ENCODE results near the gene RBM33. TPM values are rescaled to one million over a fixed set of nuclear protein-coding genes. Genes with fewer than 3 reads are reported as not detected.
A peak's percentile ranks its signal among the peaks of the same experiment; 100 is the strongest.

Gene RBM33
- total and polyA plus RNA-seq, 2 of the 4 experiments (the other 2 are of a cell fraction) = 7.3 to 10.8 TPM

DNA sequence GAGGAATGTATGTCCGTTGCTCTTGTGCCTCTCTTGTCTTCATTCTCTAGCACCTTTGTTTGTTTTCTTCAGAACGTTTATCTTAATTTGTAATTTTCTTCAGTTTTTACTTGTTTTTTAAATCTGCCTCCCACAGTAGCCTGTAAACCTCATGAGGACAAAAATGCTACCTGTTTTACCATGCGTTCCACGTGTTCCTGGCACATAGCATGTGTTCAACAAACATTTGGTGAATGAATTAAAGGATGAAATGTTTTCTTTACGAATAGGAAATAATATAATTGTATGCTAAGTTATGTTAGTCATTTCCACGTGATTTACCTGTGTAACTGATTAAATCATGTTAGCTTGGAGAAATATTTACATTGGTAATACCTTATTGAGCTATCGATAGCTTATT, 2.2 kb downstream of the RBM33 start:
- H2AK5ac ChIP-seq (ENCODE audit: low read depth, low read length) = no peak overlapping the region
- no peak overlapping the region for H3K9ac ChIP-seq (ENCODE audit: low read depth, low read length)
- H3K27me3 ChIP-seq (ENCODE audit: control insufficient read depth, insufficient read depth, low read length) = no peaks in the 10 kb centered on the region
- no peak overlapping the region for H3K56ac ChIP-seq (ENCODE audit: extremely low read depth, insufficient read depth, low read length)
- H3K4me3 ChIP-seq (ENCODE audit: insufficient read depth, low read depth, low read length) = peak overlapping the region; percentile 20; the same call in 1 of the 2 replicates
- no peaks in the 10 kb centered on the region for H3K9me3 ChIP-seq (ENCODE audit: control insufficient read depth, insufficient read depth, low read length)
- no peak overlapping the region for H4K91ac ChIP-seq (ENCODE audit: insufficient read depth, low read depth, low read length)
- H3K23ac ChIP-seq (ENCODE audit: low read depth, low read length) = no peak overlapping the region; the same call in 1 of the 2 replicates
- ATAC-seq (ENCODE audit: low read depth) (no peak), DNase-seq (no peak)
- H3K14ac ChIP-seq (replicated peaks; ENCODE audit: low read depth, low read length) = no peak overlapping the region
- H2AFZ ChIP-seq (replicated peaks; ENCODE audit: low read length, poor library complexity) = no peak overlapping the region
- H3K79me1 ChIP-seq (ENCODE audit: low read depth in 1 of 2, low read length in 2 of 2) = peaks cover 9 to 27% of the 10 kb centered on the region in 2 experiments; a peak in 3 of 4 replicates
- H4K5ac ChIP-seq (ENCODE audit: low read depth, low read length) = no peak overlapping the region
- ChIA-PET CTCF (no interaction called here), POLR2A (ENCODE audit: unreplicated experiment) (no interaction called here)
- WGBS, 2 experiments (ENCODE audit: extremely low coverage in 2 of 2, insufficient read length in 1 of 2) = 90% methylated on average over 2 of the region's 7 CpGs; no CpG with 5 or more reads in 1 of the 2 experiments
- dilution Hi-C loops (cut with HindIII; ENCODE audit: low sequenced_read_pairs, unreplicated experiment) (no loop called here), in situ Hi-C loops (cut with MboI; ENCODE audit: low sequenced_read_pairs) (no loop called here), intact Hi-C loops (cut with micrococcal nuclease) (no loop called here)
- peaks cover 38% of the 10 kb centered on the region for H4K20me1 ChIP-seq (ENCODE audit: insufficient read depth, low read length)
- H2BK120ac ChIP-seq (ENCODE audit: low read depth, low read length) = no peak overlapping the region
- H2AK9ac ChIP-seq (replicated peaks; ENCODE audit: low read depth, low read length, poor library complexity) = no peak overlapping the region
- no peak overlapping the region for H3K27ac ChIP-seq (ENCODE audit: insufficient read depth, low read length)
- H2BK20ac ChIP-seq (ENCODE audit: low read depth, low read length) = no peak overlapping the region
- peaks cover 8% of the 10 kb centered on the region for H3K36me3 ChIP-seq (ENCODE audit: control insufficient read depth, insufficient read depth, low read length)
- H3K9me1 ChIP-seq (ENCODE audit: insufficient read depth, low read length) = peaks cover 3% of the 10 kb centered on the region; the same call in 1 of the 2 replicates
- H2BK5ac ChIP-seq (ENCODE audit: low read depth, low read length, poor library complexity, severe bottlenecking) = no peak overlapping the region
- H3K4me2 ChIP-seq (ENCODE audit: low read depth, low read length) = peak overlapping the region; percentile 81
- peaks cover 4% of the 10 kb centered on the region for H3K4me1 ChIP-seq (ENCODE audit: control insufficient read depth, insufficient read depth, low read length)
- TF ChIP-seq, protein P1, sequence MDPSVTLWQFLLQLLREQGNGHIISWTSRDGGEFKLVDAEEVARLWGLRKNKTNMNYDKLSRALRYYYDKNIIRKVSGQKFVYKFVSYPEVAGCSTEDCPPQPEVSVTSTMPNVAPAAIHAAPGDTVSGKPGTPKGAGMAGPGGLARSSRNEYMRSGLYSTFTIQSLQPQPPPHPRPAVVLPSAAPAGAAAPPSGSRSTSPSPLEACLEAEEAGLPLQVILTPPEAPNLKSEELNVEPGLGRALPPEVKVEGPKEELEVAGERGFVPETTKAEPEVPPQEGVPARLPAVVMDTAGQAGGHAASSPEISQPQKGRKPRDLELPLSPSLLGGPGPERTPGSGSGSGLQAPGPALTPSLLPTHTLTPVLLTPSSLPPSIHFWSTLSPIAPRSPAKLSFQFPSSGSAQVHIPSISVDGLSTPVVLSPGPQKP (IDR thresholded peaks at IDR 0.05; ENCODE audit: borderline replicate concordance, low read depth, low read length) = no peak
- TF ChIP-seq SMC3 (IDR thresholded peaks at IDR 0.05; ENCODE audit: low read depth, low read length) (no peak), BHLHE40 (IDR thresholded peaks at IDR 0.05; ENCODE audit: low read depth, low read length) (no peak), NFE2L2 (IDR thresholded peaks at IDR 0.05; ENCODE audit: low read depth, low read length) (no peak), MXI1 (IDR thresholded peaks at IDR 0.05; ENCODE audit: borderline replicate concordance, low read depth, low read length) (no peak), MAFK (IDR thresholded peaks at IDR 0.05; ENCODE audit: low read depth, low read length) (no peak), POLR2A (IDR thresholded peaks at IDR 0.05; ENCODE audit: low read depth, low read length) (no peak), RCOR1 (IDR thresholded peaks at IDR 0.05; ENCODE audit: insufficient replicate concordance, low read length) (no peak), CHD1 (IDR thresholded peaks at IDR 0.05; ENCODE audit: low read depth, low read length) (no peak), CEBPB (IDR thresholded peaks at IDR 0.05; ENCODE audit: low read depth, low read length) (no peak), RFX5 (IDR thresholded peaks at IDR 0.05; ENCODE audit: low read depth, low read length) (no peak), FOS (IDR thresholded peaks at IDR 0.05; ENCODE audit: low read depth, low read length) (no peak), MAZ (IDR thresholded peaks at IDR 0.05; ENCODE audit: borderline replicate concordance, low read depth, low read length) (no peak), RAD21 (IDR thresholded peaks at IDR 0.05; ENCODE audit: low read length) (no peak)
- TF ChIP-seq, protein P2, sequence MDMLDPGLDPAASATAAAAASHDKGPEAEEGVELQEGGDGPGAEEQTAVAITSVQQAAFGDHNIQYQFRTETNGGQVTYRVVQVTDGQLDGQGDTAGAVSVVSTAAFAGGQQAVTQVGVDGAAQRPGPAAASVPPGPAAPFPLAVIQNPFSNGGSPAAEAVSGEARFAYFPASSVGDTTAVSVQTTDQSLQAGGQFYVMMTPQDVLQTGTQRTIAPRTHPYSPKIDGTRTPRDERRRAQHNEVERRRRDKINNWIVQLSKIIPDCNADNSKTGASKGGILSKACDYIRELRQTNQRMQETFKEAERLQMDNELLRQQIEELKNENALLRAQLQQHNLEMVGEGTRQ (IDR thresholded peaks at IDR 0.05; ENCODE audit: low read depth, low read length) = no peak
- TF ChIP-seq, protein P3, sequence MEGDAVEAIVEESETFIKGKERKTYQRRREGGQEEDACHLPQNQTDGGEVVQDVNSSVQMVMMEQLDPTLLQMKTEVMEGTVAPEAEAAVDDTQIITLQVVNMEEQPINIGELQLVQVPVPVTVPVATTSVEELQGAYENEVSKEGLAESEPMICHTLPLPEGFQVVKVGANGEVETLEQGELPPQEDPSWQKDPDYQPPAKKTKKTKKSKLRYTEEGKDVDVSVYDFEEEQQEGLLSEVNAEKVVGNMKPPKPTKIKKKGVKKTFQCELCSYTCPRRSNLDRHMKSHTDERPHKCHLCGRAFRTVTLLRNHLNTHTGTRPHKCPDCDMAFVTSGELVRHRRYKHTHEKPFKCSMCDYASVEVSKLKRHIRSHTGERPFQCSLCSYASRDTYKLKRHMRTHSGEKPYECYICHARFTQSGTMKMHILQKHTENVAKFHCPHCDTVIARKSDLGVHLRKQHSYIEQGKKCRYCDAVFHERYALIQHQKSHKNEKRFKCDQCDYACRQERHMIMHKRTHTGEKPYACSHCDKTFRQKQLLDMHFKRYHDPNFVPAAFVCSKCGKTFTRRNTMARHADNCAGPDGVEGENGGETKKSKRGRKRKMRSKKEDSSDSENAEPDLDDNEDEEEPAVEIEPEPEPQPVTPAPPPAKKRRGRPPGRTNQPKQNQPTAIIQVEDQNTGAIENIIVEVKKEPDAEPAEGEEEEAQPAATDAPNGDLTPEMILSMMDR (conservative IDR thresholded peaks at IDR 0.05; ENCODE audit: low read depth, low read length) = no peak
- no peak overlapping the region for H3K18ac ChIP-seq (ENCODE audit: low read depth, low read length)
- no peak overlapping the region for H4K8ac ChIP-seq (ENCODE audit: low read depth in 2 of 2, low read length in 2 of 2)
- no TSS peak for BruUV-seq (replicated peaks)
- H2BK15ac ChIP-seq (ENCODE audit: low read depth, low read length) = no peak overlapping the region
- H3K4ac ChIP-seq (ENCODE audit: low read depth, low read length) = no peak overlapping the region
